OCI-M1 (cell line): ENCODE measurements around the gene SMIM41.

Experiments used
- DNase-seq: peaks from one replicate; lab custom pipeline; 2025; lab: John Stamatoyannopoulos, UW

Gene SMIM41

DNA sequence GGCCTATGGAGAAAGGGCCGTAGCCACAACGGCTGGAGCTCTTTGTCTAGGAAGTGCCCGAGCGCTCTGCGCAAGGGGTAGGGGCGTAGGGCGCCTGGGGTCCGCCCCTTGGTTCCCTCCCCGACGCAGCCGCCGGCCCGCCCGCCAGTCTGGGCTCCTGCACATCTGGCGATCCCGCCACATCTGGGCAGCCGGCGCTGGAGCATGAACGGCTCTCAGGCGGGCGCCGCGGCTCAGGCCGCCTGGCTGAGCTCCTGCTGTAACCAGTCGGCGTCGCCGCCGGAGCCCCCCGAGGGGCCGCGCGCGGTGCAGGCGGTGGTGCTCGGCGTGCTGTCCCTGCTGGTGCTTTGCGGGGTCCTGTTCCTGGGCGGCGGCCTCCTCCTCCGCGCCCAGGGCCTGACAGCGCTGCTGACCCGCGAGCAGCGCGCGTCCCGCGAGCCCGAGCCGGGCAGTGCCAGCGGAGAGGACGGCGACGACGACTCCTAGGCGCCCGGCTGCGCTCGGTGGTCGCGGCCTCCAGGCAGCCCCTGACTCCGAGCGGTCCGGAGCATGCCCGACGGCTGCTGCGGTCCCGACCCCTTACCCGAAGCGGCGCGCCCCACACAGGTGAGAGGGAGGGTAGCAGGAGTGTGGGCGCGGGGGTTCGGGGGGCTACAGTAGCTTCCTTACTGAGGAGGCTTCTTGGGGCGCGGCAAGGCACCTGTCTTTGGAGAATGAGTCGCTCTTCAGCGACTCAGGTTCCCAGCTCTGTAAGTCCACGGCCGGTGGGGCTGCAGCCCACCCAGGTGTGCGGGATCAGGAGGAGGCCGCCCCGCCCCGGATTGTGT is at the start of gene SMIM41:
Gene SMIM41 (plus strand): TSS at position 129 of the 827 bp plus-strand sequence. CDS start 76 bp downstream, at position 205.
- no peak for DNase-seq

GRCh38 chr12:52032446-52032803 is 47.1 kb upstream of the SMIM41 start:
- DNase-seq: no peak

DNA sequence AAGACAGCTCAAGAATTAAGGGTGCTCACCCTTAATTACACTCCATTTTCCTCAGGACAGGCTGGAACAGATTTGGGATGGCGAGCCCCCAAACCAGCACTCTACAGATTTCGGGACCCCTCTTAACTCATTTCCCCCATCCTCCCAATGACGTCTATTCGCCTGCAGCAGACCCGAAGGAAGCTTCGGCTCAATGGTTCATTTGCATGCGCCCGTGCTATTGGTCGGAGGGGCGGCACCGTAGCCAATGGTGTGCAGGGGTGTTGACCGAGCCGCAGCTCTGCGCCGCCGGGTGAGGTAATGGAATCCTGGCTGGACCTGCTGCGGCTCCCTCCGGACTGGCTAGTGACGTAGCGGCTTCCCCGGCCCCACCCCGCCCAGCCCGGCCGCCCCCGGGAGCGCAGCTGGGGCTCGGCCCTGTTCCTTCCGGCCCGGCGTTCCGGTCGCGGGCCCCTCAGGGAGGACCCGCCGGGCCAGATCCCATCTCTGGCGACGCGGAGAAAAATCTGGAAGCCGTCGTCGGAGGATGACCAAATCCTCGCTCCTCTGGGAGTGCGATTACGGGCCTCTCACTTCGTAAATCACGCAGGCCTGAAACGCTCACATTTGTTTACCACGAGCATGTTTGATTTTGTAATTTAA is 46.6 kb upstream of the SMIM41 start:
- peak; percentile 96 for DNase-seq

DNA sequence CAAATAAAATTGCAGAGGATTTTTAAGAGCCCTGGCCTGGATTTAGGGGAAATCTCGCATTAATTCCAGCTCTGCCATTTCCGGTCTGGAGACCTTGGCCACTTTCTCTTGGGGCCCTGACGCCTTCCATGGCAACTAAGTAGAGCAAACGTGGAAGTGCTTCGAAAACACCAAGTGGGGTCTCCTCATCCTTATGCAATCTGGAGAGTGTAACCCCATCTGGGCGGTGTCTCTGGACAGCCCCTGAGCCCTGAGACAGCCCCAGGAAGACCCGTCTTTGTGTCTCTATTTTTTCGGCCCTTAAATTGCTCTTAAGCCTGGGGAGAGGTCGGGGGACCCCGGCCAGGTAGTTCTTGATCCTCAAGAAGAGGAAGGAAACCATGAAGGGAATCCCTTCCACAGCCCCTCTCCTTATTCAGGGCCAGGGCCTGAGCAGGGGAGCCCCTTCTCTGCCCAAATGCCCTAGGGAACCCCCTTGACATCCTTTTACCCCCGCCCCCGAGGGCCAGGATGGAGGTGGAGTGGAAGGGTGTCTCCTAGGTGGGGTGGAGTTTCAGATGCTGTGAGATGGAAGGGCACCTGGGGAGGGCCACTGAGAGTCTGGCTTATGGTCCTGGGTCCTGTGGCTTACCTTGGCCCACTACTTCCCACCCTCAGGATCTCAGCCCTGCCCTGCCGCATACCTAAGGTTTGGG is 45.9 kb upstream of the SMIM41 start:
- no peak for DNase-seq

DNA sequence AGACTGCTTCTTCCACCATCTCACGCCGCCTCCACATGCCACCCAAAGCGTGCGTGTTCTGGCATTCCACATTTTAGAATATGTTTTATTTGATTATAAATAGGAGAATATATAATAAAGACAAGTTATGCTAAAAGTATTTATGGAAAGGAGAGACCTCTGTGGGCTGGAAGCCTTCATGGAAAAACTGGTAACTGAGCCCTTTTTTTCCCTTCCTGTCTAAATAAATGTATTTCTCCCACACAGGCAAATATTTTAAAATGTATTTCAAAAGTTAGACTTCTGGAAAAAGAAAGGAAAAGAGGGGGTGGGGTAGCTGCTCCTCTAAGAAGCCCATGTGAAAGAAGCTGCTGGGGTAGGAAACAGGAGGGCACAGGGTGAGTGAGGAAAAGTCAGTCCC is 44.3 kb upstream of the SMIM41 start:
- DNase-seq: no peak

DNA sequence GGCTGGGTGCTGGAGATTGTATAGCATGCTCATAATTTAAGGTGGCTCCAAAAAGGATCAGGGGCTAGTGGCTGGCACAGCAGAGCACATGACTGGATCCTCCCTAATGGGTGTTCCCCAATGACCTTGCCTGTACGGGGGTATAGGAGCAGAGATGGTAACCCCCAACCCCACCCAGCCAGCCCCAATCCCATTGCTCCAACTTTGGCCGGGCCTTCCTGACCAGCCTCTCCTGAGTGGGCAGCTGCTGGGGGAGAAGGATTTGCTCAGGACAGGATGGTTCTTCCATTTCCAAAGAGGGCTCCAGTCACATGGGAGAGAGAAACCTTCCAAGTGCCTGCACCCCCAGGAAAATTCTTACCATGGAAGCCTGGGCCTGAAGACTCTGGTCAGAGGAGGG is 43.6 kb upstream of the SMIM41 start:
- DNase-seq: no peak

- peak; percentile 34 for DNase-seq
Measured at GRCh38 chr12:52036587-52037171, 42.8 kb upstream of the SMIM41 start.

DNA sequence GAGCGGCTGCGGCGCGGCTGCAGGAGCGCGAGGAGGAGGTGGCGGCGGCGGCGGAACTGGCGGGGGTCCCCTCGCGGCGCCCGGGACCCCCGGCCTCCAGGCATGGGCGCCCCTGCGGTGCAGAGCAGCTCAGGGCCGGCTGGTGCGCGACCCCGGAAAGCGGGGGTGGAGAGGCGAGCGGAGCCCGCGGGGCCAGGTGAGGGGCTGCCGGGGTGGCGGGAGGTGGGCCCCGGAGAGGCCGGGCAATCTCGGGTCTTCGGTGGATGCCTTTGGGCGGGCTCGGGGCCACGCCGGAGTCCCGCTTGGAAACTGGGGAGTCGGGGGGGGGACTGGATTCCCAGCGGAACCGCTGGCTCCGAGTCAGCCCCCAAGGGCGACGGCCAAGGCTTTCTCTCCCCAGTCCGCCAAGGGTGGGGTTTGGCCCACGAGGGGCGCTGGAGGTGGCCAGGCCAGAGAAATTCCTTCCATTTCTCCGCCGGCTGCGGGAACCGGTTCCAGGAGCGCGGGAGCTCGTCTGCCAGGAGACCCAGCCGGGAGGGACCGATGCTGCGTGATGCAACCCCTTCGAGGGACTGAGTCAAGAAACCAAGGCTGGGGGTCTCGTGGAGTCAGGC is 42.1 kb upstream of the SMIM41 start:
- no peak for DNase-seq

GRCh38 chr12:52038447-52038846 is 41.1 kb upstream of the SMIM41 start:
- DNase-seq: no peak

DNA sequence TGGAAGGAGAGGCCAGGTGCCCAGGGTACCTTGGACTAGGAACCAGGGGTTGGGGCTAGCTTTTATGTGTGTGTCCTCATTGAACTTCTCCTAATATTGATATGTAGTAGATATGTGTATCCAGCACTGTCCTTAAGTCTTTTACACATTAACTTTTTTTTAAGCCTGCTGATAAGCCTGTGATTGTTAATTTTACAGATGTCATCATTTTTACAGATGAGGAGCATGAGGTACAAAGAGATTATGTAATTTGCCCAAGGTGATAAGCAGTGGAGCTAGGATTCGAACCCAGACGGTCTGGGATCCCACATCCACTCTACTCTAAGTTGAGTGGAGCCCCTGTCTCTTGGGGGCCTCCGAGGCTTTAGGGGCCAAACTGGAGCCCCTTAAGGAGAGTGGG is 38.5 kb upstream of the SMIM41 start:
- no peak for DNase-seq

DNA sequence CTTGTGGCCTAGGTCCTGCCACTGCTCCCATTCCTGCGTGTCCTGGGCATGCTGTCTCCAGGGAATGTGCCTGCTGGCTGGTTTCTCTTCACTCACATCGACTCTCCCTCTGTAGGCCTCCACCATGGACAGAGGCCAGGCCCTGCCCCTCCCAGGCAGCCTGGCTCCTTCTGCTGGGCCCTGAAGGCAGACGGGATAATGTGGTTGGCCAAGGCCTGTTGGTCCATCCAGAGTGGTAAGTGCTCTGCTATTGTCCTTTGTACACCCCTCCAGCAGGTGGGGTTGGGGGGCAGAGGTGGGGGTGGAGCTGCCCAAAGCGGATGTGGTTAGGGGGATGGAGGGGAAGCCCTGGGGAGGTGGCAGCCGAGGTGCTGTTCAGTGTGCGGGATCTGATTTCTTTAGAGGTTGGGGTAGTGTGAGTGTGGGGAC is 37.8 kb upstream of the SMIM41 start:
- DNase-seq: no peak

- DNase-seq: no peak
Measured at GRCh38 chr12:52042706-52043385, 36.7 kb upstream of the SMIM41 start.

- no peak for DNase-seq
Measured at GRCh38 chr12:52043386-52044212, 35.9 kb upstream of the SMIM41 start.

DNA sequence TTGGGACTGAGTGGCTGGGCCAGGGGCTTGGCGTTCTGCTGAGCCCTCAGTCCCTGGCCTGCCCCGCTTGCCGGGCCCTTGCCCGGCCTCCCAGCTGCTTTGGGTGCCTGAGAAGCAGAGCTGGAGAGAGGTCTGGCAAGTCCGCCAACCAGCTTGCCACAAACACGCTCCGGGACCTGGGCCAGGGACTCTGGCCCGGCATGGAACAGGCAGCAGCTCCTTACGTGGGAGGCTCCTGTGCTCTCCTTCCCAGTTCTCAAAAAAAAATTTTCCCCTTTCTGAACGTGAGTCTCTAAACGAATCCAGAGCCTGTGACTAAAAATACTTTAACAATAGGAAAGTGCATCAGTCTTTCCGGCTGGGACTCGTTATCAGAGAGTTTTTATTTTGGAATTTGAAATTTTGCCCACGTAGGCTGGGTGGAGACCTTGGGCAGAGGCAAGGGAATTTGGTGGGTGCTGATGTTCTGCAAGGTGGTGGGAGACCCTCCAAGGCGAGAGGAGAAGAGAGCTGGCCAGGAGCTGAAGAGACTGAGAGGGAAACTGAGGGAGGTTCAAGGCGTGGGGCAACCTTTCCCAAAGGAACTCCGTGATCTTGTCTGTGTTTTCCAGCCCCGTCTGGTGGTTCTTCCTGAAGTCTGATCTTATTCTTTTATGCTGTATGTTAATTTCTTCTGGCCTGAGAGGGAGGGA is 35.1 kb upstream of the SMIM41 start:
- no peak for DNase-seq

- peak; percentile 25 for DNase-seq
Measured at GRCh38 chr12:52045794-52046199, 33.7 kb upstream of the SMIM41 start.

- no peak for DNase-seq
Measured at GRCh38 chr12:52046859-52047258, 32.6 kb upstream of the SMIM41 start.

- DNase-seq: no peak
Measured at GRCh38 chr12:52049286-52049685, 30.2 kb upstream of the SMIM41 start.

GRCh38 chr12:52049688-52050087 is 29.8 kb upstream of the SMIM41 start:
- DNase-seq: no peak

GRCh38 chr12:52050116-52050757 is 29.3 kb upstream of the SMIM41 start:
- DNase-seq: no peak
